Activated naive CD4-positive, alpha-beta T cell treated with anti-CD3 and anti-CD28 coated beads, Interleukin-2, amount 50 U/mL, for 16 hours (primary cell): ENCODE results near the gene MAP2K7.
"Not testable (repeated sequence)": the region's sequence is repeated elsewhere in the genome, so short reads cannot be mapped to it uniquely, and the experiment has no call there.

ENCODE experiments used
- DNase-seq: peaks from one replicate; pipeline ENCODE4 v3.0.0-alpha.2; 2020

MAP2K7 gene

GRCh38 chr19:7920519-7921301, 17.0 kb downstream of the MAP2K7 start:
- DNase-seq: peak; percentile 98

- DNase-seq: no peak
Measured at GRCh38 chr19:7921302-7921966, 17.8 kb downstream of the MAP2K7 start.

- no peak for DNase-seq
Measured at GRCh38 chr19:7921967-7922835, 18.5 kb downstream of the MAP2K7 start.

GRCh38 chr19:7922836-7923195, 19.1 kb downstream of the MAP2K7 start:
- no peak for DNase-seq

- no peak for DNase-seq
Measured at GRCh38 chr19:7923295-7924191, 19.9 kb downstream of the MAP2K7 start.

- no peak for DNase-seq
Measured at GRCh38 chr19:7924241-7924640, 20.6 kb downstream of the MAP2K7 start.

- no peak for DNase-seq
Measured at GRCh38 chr19:7924651-7925170, 21.0 kb downstream of the MAP2K7 start.

- DNase-seq: peak; percentile 81
Measured at GRCh38 chr19:7925171-7925851, 21.6 kb downstream of the MAP2K7 start.

- peak; percentile 79 for DNase-seq
Measured at GRCh38 chr19:7926021-7926726, 22.5 kb downstream of the MAP2K7 start, which contains the start of gene CTXN1. CTXN1 (minus strand) TSS chr19:7926135; CDS start chr19:7925538, 597 bp downstream.

GRCh38 chr19:7926727-7927604, 23.3 kb downstream of the MAP2K7 start:
- no peak for DNase-seq

- no peak for DNase-seq
Measured at GRCh38 chr19:7927605-7928333, 24.1 kb downstream of the MAP2K7 start.

GRCh38 chr19:7928334-7928706, 24.6 kb downstream of the MAP2K7 start:
- no peak for DNase-seq

GRCh38 chr19:7928741-7929701, 25.3 kb downstream of the MAP2K7 start:
- DNase-seq: peak; percentile 65

- not testable (repeated sequence) for DNase-seq
Measured at GRCh38 chr19:7930030-7930429, 26.4 kb downstream of the MAP2K7 start.

- DNase-seq: no peak
Measured at GRCh38 chr19:7930765-7931164, 27.1 kb downstream of the MAP2K7 start.

GRCh38 chr19:7931221-7932061, 27.8 kb downstream of the MAP2K7 start:
- no peak for DNase-seq
